OCI-LY3 (cell line): ENCODE data around the gene KLRC3.
"Not testable (repeated sequence)": the region's sequence is repeated elsewhere in the genome, so short reads cannot be mapped to it uniquely, and the experiment has no call there.

Source experiments
- H2AFZ ChIP-seq: fragments of 200-600, 300-600 bp; shearing (Covaris generic); 2 replicates; pipeline ENCODE4 v1.6.0; 2014; ENCODE audit warnings: antibody characterized with exemption, low read depth, low read length
- H3K27ac ChIP-seq: fragments of 200-600, 300-600 bp; sonication (generic); 2 replicates; pipeline ENCODE4 v1.5.1; 2014; ENCODE audit warnings: mild to moderate bottlenecking, low read length, moderate library complexity, mixed read lengths
- H3K27me3 ChIP-seq: fragments of 200-600, 300-600 bp; sonication (generic); 2 replicates; pipeline ENCODE4 v1.6.1; 2014; ENCODE audit warnings: low read depth, low read length, mixed read lengths
- H3K36me3 ChIP-seq: fragments of 200-600, 300-600 bp; sonication (generic); replicated peaks from 2 replicates; pipeline ENCODE3; 2014; ENCODE audit warnings: low read depth, low read length, mixed read lengths
- H3K4me1 ChIP-seq: fragments of 300-600, 200-600 bp; sonication (generic); 2 replicates; pipeline ENCODE4 v1.6.1; 2014; ENCODE audit warnings: low read length, mixed read lengths
- H3K4me2 ChIP-seq: fragments of 200-600, 300-600 bp; sonication (generic); 2 replicates; pipeline ENCODE4 v1.6.1; 2014; ENCODE audit warnings: low read length, mixed read lengths
- H3K4me3 ChIP-seq: fragments of 300-600, 200-600 bp; sonication (generic); 2 replicates; pipeline ENCODE4 v1.5.1; 2014; ENCODE audit warnings: antibody characterized with exemption, mild to moderate bottlenecking, low read length, moderate library complexity
- H3K79me2 ChIP-seq: fragments of 300-600, 200-600 bp; shearing (Covaris generic); 2 replicates; pipeline ENCODE4 v1.6.1; 2014; ENCODE audit warnings: mild to moderate bottlenecking, low read length, mixed read lengths
- H3K9ac ChIP-seq: fragments of 300-600, 200-600 bp; shearing (Covaris generic); 2 replicates; pipeline ENCODE4 v1.6.0; 2014; ENCODE audit warnings: mild to moderate bottlenecking, low read length, moderate library complexity
- H3K9me3 ChIP-seq: fragments of 200-600, 300-600 bp; shearing (Covaris generic); 2 replicates; pipeline ENCODE4 v1.6.1; 2014; ENCODE audit warnings: low read length, mixed read lengths; ENCODE audit not compliant: insufficient read depth
- H4K20me1 ChIP-seq: fragments of 200-600, 300-600 bp; sonication (generic); 2 replicates; pipeline ENCODE4 v1.6.1; 2016; ENCODE audit warnings: low read length, mixed read lengths; ENCODE audit not compliant: insufficient read depth
- EZH2phosphoT487 ChIP-seq: fragments of 200-600 bp; shearing (Covaris generic); IDR thresholded peaks from 2 replicates; pipeline ENCODE4 v1.6.1; 2018; ENCODE audit warnings: antibody characterized with exemption, mixed run types, low read depth
- TF ChIP-seq, protein P1 (sequence below): fragments of 200-600, 300-600 bp; sonication (generic); IDR thresholded peaks from 2 replicates; pipeline ENCODE4 v1.5.1; 2014; ENCODE audit warnings: antibody characterized with exemption, low read length, low read depth

KLRC3 gene

DNA sequence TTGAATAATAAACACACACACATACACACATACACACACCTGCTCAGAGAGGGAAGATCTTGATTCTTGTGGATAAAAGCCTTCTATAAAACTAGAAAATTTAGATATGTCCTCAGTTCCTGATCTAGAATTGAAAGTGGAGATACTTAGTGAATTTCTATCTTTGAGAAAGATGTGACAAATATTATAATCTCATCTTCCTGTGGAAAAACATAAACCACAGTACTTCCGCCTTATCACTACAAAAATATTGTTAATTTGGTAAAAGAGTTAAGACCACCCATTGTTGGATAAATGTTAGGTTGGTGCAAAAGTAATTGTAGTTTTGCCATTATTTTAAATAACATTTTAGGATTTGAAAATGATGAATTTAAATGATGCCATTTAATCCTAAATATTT is 30.5 kb downstream of the KLRC3 start, which contains the start of gene KLRK1:
KLRK1 (minus strand) TSS at position 138 of the 400 bp plus-strand sequence. CDS start 1,231 bp downstream, outside the sequence.
- no peak within 1 kb of the TSS for H3K4me2 ChIP-seq
- H2AFZ ChIP-seq = no peak within 1 kb of the TSS

DNA sequence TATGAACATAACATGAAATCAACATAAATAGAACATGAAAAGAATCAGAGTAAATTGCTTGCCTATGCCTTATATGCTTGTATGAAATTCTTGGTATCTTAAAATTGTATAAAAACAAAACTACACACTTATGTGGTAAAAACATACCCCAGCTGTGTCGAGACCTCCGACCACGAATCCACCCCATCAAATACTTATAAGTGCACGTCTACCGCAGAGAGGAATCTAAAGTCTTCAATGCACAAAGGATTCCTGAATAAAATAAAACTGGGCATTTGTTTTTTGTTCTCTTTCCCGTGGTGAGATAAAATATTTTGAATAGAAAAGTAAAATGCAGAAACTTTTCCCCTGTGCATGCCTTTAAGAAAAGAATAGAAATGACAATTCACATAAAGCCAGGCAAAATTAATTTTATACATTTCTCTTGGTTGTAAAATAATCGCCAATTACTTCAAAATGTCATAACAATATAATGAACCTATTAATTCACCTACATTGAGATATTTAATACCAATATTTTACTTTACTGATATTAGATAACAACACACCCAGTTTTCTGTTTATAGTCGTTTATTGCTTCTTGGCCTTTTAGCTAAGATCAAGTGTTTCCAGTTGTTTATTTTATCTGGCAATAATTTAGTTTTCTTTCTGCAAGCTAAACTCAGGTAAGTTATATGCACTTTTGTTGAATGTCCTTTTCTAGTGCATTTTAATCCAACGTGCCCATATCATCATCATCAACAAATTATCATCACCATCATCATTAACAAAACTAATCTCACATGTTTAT is 31.6 kb downstream of the KLRC3 start:
- H3K27me3 ChIP-seq = no peaks in the 10 kb centered on the region
- no peaks in the 10 kb centered on the region for H3K36me3 ChIP-seq
- H2AFZ ChIP-seq = no peak overlapping the region
- peaks cover 24% of the 10 kb centered on the region for H3K4me1 ChIP-seq
- no peaks in the 10 kb centered on the region for H4K20me1 ChIP-seq
- H3K4me3 ChIP-seq = no peak overlapping the region
- H3K9ac ChIP-seq = no peak overlapping the region
- H3K9me3 ChIP-seq = no peaks in the 10 kb centered on the region
- H3K27ac ChIP-seq = no peak overlapping the region
- H3K4me2 ChIP-seq = no peak overlapping the region
- TF ChIP-seq, protein P1, sequence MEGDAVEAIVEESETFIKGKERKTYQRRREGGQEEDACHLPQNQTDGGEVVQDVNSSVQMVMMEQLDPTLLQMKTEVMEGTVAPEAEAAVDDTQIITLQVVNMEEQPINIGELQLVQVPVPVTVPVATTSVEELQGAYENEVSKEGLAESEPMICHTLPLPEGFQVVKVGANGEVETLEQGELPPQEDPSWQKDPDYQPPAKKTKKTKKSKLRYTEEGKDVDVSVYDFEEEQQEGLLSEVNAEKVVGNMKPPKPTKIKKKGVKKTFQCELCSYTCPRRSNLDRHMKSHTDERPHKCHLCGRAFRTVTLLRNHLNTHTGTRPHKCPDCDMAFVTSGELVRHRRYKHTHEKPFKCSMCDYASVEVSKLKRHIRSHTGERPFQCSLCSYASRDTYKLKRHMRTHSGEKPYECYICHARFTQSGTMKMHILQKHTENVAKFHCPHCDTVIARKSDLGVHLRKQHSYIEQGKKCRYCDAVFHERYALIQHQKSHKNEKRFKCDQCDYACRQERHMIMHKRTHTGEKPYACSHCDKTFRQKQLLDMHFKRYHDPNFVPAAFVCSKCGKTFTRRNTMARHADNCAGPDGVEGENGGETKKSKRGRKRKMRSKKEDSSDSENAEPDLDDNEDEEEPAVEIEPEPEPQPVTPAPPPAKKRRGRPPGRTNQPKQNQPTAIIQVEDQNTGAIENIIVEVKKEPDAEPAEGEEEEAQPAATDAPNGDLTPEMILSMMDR = no peak
- no peak for TF ChIP-seq EZH2phosphoT487
- H3K79me2 ChIP-seq = no peaks in the 10 kb centered on the region

More for the DNA sequence above, 30.5 kb downstream of the KLRC3 start, which contains the start of gene KLRK1:
- Histone ChIP-seq H3K79me2 (no peaks in the 10 kb centered on the region), H4K20me1 (no peaks in the 10 kb centered on the region), H3K27me3 (no peaks in the 10 kb centered on the region), H3K27ac (no peak within 1 kb of the TSS), H3K36me3 (no peaks in the 10 kb centered on the region), H3K9ac (no peak within 1 kb of the TSS), H3K4me3 (no peak within 1 kb of the TSS), H3K9me3 (no peaks in the 10 kb centered on the region), H3K4me1 (peaks cover 33% of the 10 kb centered on the region)
- TF ChIP-seq, protein P1 = no peak
- TF ChIP-seq EZH2phosphoT487 = no peak

DNA sequence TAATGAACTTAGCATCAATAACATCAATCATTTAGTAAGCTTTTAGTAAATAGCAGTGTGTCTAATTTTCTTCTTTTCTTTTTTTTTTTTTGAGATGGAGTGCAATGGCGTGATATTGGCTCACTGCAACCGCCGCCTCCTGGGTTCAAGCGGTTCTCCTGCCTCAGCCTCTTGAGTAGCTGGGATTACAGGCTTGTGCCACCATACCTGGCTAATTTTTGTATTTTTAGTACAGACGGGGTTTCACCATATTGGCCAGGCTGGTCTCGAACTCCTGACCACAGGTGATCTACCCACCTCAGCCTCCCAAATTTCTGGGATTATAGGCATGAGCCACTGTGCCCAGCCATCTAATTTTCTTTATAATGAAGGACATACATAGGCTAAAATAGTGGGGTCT is 32.9 kb downstream of the KLRC3 start:
- not testable (repeated sequence) for H3K4me2 ChIP-seq, H3K36me3 ChIP-seq, H3K4me3 ChIP-seq, H3K27me3 ChIP-seq, H3K9ac ChIP-seq, H3K79me2 ChIP-seq, H3K9me3 ChIP-seq, H2AFZ ChIP-seq, H3K27ac ChIP-seq, H4K20me1 ChIP-seq
- peaks cover 11% of the 10 kb centered on the region for H3K4me1 ChIP-seq

DNA sequence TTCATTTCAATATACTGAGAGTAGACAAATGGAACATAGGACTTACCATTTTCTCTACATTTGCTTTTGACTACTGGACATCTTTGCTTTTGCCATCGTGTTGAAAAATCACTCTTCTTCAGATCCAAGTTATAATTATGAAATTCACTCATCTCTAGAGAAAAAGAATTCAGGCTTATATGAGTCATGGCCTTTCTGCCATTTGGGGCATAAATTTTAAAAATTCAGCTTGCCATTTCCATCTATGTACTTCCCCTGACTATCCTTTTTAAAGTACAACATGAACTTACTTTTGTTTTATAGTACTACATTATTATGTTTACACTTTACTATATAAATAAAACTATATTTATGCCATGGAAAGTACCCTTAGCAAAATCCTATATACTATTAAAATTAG is 33.5 kb downstream of the KLRC3 start:
- peaks cover 4% of the 10 kb centered on the region for H3K4me1 ChIP-seq
- H3K4me2 ChIP-seq = no peak overlapping the region
- H2AFZ ChIP-seq = no peak overlapping the region
- H4K20me1 ChIP-seq = no peaks in the 10 kb centered on the region
- H3K27ac ChIP-seq = no peak overlapping the region
- H3K36me3 ChIP-seq = no peaks in the 10 kb centered on the region
- H3K9ac ChIP-seq = no peak overlapping the region
- no peaks in the 10 kb centered on the region for H3K27me3 ChIP-seq
- no peak overlapping the region for H3K4me3 ChIP-seq
- H3K9me3 ChIP-seq = no peaks in the 10 kb centered on the region
- TF ChIP-seq, protein P1 = no peak
- no peak for TF ChIP-seq EZH2phosphoT487
- no peaks in the 10 kb centered on the region for H3K79me2 ChIP-seq
